GM19463 (cell line): ENCODE data around the gene TRAK1.

ENCODE experiments used
- ATAC-seq: cut with Tn5 transposase; IDR thresholded peaks from one replicate; pipeline ENCODE4 v1.9.1; 2021; ENCODE audit warnings: mild to moderate bottlenecking, moderate library complexity; ENCODE audit not compliant: unreplicated experiment

TRAK1 gene

DNA sequence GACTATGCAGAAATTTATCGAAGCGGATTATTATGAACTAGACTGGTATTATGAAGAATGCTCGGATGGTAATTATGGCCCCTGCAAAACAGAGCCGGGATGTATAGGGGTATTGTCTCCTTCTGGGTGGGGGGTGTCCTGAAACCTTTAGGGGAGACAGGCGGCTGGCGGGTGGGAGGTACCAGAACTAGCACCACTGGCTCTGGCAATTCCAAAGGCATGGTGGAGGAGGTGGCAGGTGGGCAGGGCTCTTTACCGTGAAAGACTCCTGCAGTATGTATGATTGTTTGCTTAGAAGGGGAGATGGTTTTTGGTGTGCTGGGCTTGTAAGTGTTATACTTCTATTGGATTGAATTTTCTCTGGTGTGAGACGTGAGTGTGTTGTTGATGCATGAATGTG lies 58.4 kb downstream of the TRAK1 start:
- no peak for ATAC-seq

DNA sequence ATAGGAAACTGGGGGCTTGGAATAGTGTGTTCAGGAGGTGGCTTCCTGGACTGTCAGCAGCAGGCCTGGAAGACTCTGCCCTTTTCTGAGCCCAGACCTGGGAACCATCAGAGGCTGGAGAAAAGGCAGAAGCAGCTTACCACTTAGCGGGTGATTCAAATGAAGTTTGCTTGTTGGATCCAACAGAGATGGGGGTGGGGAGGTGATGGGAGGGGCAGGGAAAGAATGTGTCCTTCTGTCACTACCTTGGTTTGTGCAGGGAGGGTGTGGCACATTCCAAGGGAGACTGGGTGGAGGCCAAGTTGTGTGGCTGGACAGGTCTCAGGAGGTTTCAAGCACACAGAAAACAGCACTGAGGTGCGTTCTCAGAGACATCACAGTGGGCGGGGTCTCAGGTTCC lies 58.8 kb downstream of the TRAK1 start:
- no peak for ATAC-seq

DNA sequence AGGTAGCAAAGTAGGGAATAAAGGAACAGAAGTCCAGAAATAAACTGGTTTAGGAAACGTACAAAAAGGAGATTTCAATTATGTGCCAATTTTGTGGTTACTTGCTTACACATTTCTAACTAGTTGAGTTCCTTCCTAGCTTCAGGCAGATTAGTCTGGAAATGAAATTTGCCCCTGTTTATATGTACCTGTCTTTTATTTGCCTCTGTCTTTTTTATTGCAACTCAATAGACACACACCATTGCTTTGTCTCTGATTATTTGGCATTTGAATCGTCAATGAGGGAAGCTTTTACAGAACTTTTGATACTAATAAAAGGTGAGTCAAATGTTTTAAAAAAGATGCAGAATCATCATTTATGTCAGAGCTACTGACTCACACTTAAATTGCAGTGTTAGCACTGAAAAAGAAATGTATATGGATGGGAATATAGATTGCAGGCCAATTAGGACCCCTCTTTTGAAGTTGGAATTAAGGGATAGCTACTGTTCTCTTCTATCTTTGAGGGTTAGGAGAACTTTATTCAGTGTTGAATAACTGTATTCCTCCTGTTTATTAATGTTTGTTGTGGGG lies 60.5 kb downstream of the TRAK1 start:
- ATAC-seq = no peak

DNA sequence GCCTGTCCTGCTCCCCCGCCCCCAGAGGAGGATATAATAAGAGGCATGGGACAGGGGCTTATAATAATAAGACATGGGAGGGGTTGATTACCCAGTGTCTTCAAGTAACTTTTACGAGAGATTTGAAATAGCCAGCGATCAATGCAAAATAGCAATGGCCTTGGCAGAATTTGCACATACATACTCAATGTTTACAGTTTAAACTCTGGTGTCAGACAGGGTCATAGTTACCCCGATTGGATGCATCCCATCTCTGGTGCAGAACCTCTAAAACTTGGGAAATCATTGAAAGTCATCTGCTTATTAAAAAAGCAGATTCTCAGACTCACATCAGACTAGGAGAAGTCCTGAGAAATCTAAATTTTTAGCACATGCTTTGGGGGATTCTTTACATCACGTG lies 61.0 kb downstream of the TRAK1 start:
- no peak for ATAC-seq

DNA sequence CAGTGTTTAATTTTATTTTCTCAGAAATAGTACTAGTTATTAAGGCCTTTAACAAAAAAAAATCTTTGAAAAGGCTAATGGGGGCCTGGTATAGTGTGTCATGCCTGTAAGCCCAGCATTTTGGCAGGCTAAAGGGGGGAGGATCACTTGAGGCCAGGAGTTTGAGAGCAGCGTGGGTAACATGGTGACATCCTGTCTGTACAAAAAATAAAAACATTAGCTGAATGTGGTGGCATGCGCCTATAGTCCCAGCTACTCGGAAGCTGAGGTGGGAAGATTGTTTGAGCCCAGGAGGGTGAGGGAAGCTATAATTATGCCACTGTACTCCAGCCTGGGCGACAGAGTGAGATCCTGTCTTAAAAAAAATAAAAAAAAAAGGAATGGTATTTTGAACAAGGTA lies 61.9 kb downstream of the TRAK1 start:
- ATAC-seq = no peak

DNA sequence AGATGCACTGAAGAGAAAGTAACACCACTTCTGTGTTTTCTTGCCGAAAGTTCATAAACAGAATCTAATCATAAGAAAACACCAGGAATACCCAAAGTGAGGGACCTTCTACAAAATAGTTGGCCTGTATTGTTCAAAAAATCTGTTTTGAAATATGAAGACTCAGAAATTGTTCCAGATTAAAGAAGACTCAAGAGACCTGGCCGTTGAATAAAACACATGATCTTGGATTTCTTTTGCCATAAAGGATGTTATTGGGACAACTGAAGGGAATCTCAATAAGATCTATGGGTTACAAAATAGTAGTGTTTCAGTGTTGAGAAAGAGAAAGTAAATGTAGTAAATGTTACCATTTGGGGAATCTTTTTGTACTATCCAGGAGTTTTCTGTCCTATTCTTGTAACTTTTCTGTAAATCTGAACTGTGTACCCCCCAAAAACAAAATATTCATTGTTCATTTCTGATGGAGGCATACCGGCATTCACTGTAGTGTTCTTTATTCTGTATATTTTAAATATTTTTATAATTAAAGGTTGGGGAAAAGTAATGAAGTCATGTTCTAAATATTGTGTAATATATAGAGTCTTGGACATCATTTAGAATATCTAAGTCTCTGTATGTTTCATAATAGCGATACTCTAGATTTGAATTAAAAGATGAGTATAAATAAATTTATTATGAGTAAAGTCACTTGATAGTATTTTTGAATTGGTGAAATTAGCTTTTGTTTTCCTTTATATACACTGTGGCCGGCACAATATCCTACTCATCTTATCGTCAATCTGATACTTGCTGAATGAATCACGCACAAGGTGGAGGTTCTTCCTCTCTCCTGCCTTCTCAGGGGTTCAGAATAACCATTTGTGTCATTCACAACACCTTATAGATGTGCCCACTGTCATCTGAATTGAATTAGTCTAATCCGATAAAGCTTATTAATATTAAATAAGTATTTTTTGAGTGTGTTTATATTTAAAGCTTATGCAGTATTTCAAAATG lies 66.7 kb downstream of the TRAK1 start:
- no peak for ATAC-seq

DNA sequence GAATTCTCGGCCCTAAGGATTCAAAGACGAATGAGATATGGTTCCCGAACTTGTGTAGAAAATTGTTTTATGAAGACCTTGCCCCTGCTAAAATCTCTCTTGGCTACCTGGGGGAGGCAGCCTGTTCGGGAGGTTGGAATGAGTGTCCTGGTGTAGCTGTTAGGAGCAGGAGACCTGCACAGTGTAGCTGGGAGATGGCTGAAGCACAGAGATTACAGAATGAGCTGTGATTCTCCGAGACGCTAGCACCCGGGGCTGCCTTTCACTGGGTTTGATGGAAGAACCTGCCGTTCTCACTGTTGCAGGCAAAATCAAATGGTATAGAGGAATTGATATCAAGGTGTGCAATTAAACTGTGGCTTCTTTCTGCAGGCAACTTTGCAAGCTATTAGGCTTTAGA lies 68.0 kb downstream of the TRAK1 start:
- no peak for ATAC-seq

DNA sequence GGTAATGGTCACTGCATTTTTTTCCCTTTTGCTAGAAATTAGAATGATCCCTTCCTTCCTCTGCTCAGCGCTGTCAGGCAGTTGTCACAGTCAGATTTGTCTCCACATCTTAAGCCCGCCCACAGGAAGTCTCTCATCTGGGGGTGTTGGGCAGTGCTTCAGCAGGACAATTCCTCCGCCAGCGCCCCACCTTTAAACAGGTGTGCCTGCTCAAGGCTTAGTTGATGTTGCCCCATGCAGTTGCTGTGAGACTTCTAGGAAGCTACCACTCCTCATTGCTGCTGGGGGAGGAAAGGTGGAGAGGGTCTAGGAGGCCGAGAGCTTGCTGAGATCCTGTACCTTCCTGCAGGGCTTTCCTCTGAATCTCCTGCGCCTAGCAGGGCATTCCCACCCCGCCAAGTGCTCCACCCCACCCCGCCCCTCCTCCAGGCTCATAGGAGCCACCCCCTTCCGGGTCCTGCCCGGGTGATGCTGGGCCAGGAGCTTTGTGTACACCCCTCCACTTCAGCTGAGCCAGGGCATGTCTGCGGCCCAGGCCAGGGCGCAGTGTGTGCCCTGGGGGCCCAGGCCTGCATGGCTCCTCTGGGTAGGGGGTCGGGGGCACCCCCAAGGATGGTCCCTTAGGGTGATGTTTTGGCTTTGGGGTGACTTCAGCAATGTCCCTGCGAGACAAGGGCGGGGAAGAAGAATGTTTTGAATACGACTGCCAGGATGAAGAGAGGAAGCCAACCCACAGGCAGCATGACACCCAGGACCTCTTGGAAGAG lies 68.7 kb downstream of the TRAK1 start:
- ATAC-seq = peak; percentile 65

DNA sequence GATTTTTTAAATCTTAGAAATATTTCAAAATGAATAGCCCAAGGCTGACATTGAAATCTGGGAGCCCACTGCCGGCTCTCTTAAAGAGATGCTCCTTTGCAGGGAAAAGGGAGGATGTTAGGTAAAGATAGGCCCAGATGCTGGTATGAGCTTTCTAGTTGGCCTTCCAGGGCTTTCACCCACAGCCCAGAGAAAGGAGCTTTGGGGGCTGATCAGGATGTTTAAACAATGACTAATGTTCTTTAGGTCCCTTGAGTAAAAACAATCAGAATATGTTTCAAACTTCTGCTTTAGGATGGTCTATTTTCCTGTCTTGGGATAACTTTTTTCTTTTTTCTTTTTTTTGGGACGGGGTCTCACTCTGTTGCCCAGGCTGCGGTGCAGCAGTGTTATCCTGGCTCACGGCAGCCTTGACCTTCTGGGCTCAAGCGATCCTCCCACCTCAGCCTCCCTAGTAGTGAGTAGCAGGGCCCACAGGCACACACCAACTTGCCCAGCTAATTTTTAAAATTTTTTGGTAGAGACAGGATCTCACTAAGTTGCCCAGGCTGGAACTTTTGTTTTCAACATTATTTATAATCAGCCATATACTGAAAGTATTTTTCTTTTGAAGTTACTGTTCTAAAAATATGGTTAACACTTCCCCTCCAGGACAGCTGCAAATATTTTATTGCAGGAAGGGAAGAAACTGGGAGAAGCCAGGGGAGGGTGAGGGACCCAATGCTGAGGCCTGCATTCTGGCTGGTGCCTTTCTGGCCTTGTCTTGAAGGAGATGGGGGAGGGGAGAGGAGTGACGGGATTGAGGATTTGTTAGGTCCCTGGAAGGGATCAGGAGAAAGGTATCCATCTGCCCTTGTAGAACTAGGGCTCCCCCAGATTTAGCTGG lies 70.1 kb downstream of the TRAK1 start:
- no peak for ATAC-seq

DNA sequence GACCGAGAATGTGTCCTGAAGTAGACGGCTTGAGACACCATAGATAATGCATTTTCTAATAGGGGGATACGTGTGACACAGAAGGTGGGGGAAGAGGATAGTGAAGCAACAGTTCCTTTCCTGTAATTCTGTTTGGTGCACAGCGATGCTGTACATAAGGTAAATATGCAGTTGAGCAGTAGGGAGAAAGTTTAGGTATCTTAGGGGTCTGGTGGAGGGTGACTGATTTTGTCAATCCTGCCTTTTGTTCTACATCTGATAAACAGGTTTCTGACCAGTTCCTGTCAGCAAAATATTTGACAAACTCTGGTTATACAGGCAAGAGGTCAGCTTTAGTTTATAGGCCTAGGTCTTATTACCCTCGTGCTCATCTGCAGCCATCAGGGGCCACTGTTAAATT lies 71.3 kb downstream of the TRAK1 start:
- ATAC-seq = no peak

DNA sequence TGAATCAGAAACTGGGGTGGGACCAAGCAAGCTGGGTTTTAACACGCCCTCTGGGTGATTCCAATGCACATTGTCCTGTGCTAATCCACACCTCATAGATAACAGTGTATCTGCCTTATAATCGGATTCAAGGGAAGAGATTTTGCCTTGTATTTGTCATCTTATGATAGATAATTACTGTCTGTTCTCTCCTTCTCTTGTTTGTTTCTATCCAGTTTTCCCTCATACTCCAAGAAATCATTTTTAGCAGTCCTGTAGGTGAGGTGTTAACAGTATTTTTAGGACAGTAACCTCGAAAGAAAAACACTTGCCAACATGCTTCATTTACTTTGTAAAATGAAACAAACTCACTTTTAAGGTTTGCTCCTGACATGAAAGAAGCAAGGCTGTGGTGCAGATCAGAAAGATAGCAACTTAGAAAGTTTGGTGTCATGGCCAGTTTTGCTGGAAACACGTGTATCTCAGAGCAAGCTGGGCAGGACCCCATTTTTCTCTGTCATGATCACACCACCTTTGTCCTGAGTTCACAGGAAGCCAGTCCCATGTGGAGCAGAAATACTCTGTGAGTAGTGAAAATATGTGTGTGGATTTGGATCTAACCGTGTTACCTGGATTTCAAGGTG lies 72.6 kb downstream of the TRAK1 start:
- no peak for ATAC-seq

DNA sequence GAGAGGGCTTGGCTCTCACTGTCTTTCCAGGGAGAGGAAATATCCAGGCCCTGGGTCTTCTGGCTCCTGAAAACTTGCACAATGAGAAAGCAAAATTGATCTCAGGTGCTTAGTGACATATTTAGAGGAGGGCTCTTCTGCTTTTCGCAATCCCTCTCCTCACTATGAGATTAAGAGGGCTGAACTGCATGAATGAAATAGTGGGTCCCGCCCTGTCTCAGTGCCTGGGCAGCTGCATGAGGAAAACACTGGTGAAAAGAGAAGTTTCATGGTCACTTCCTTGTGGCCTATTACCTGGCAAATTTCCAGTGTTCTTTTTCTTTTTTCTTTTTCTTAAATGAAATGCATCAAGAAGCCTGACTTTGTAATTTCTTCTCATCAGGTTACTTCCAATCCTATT lies 73.5 kb downstream of the TRAK1 start:
- ATAC-seq = no peak

DNA sequence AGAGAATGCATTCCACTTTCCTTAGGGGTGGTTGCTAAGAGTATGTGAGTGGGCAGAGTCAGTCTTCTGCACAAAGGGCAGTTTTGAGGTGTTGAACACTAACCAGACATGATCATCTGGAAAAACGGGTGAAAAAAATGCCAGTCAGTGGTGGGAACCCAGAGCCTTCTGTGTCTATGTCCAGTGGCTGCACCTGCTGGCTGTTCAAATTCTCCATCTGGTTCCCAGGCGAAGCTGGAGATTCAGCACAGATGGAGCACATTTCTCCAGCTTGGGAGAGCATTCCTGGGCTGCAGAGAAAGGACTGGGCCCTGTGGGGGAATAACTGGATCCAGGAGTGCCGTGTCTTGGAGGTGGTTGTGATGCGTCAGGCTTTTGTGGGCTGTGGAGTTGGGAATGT lies 74.1 kb downstream of the TRAK1 start:
- no peak for ATAC-seq

DNA sequence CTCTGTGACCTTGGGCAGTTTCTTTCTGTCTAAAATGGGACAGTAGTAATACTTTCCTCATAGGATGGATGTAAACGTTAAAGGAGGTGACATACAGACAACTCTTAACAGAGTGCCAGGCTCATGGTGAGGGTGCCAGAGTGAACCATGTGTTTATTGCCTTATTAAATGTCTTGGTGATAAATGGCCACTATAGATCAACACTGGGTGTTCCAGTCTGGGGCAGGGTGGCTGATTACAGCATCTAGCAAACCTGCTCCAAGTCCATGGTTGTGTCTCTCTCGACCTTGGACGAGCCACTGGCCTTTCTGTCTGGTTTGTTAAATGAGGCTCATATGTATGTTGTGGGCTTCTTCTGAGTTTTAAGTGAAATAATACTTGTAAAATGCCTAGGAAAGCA lies 75.1 kb downstream of the TRAK1 start:
- ATAC-seq = no peak

DNA sequence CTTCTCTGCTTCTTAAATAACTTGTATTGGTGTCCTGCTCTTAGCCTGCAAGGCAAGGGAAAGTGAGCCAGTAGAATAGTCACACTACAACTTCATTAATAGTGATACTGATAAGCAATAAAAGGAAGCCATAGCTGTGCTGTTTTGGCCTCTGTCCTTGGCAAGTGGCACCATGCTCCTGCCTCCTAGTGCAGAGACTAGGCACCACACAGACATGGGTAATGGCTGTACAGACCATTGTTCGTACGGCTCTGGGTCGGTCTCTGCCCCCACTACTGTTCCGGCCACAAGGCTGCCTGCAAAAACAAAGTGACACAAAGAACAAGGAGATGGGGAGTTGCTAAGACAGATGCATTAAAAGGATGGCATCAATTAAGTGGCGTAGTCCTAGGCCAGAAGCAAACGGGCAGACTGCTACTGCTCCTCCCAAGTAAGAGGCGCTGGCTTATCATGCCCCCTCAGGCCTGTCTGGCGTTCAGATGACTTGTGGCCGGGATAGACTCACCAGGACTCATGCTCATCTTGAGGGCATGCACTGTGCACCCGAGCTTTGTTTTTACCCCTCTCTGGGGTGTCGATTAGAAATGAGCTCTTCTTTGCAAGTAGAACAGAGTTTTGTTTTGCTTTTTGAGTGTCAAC lies 75.6 kb downstream of the TRAK1 start:
- no peak for ATAC-seq

DNA sequence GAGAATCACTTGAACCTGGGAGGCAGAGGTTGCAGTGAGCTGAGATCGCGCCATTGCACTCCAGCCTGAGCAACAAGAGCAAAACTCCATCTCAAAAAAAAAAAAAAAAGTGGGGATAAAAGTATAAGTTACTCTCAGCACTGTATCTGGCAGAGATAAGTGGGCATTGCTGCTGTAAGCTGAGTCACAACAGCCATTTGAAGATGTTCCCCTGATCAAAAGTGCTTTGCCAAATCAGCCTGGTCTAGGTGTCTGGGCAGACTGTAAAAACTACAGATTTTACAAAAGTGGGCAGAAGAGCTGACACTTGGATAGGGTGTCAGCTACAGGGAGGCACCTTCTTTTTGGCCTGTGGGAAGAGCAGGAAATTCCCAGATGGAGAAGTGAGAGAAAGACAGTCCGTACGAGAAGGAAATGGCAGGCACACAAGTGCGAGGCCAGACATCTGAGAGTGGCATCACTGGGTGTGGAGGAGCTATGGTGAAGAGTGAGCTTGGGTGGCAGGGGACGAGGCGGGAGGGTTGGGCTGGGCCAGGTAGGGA lies 78.5 kb downstream of the TRAK1 start:
- ATAC-seq = no peak

DNA sequence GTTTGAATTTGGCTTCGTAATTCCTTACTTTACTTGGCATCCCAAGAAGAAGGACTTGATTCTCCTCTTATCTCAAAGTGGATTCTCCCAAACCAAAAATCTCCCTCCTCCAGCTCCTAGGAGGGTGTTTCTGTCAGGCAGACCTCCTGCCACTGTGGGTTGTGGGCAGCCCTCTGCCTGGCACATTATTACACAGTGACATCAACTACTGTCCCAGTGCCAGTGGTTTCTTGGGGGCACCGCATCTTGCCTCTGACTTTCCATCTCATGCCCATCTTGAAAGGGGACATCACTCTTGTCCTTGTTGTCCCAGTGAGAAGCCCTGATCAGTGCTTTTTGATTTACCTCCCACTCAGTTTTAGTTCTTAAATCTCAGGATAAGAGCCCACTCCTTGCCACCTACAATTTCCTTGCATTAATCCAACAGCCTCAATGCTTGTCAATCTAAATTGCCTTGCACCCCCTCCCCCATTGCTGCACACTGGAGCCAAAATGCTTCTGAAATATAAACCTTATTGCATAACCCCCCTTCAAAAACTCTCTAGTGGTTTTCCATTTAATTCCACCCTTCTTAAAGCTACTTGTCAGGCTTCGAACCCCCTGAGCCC lies 81.0 kb downstream of the TRAK1 start:
- ATAC-seq = no peak

DNA sequence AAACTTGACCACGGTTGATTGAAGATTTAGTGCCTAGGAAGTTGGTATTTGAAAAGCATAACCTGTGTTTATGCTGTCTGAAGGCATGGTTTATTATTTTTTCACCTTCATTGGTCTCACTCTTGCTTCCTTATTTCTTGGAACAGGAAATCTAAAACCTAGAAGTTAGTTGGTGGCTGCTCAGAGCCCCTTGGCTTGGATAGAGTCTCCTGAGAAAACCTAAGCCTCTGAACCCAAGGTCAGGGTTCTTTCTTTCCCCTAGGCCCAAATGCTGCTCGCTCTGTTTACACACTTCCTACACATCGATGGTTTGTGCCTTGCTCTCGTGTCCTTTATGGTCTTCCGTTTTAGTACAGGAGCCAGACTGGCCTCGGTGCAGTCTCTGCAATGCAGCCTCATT lies 82.2 kb downstream of the TRAK1 start:
- no peak for ATAC-seq
